ENCODE data around the gene NXPH2. TPM values are rescaled to one million over a fixed set of nuclear protein-coding genes. Genes with fewer than 3 reads are reported as not detected.

NXPH2 gene
- total and polyA plus RNA-seq, 2 donors (not counting 3 experiments of a cell fraction or from before 2014, with no cell fraction given): not detected

- Histone ChIP-seq H3K36me3 (ENCODE audit: control insufficient read depth in 2 of 2, extremely low read depth in 1 of 2, insufficient read depth in 2 of 2, low read length in 2 of 2) (no peaks in the 10 kb centered on the region), H4K20me1 (replicated peaks; ENCODE audit: control insufficient read depth, extremely low read depth, insufficient read depth, low read length) (no peaks in the 10 kb centered on the region), H3K27me3 (ENCODE audit: control insufficient read depth in 2 of 2, insufficient read depth in 2 of 2, low read length in 2 of 2) (no peaks in the 10 kb centered on the region), H3K9me3 (replicated peaks; ENCODE audit: control insufficient read depth, insufficient read depth, low read length) (no peaks in the 10 kb centered on the region), H3K9me1 (replicated peaks; ENCODE audit: control insufficient read depth, extremely low read depth, insufficient read depth, low read length) (no peaks in the 10 kb centered on the region), H3K27ac (ENCODE audit: insufficient read depth, low read depth, low read length) (no peak overlapping the region), H3K4me2 (ENCODE audit: insufficient read depth, low read length) (no peak overlapping the region), H2AFZ (ENCODE audit: low read depth, low read length) (no peak overlapping the region), H3K4me1 (ENCODE audit: control insufficient read depth, extremely low read depth, insufficient read depth, low read length) (no peaks in the 10 kb centered on the region), H3K4me3 (replicated peaks in 1 of 3; ENCODE audit: insufficient read depth in 1 of 3, low read depth in 1 of 3, low read length in 3 of 3) (no peak overlapping the region), H3K9ac (replicated peaks; ENCODE audit: extremely low read depth, insufficient read depth, low read length) (no peak overlapping the region), H3K79me2 (ENCODE audit: control insufficient read depth, insufficient read depth, low read length) (no peaks in the 10 kb centered on the region)
- DNase-seq (ENCODE audit: low read depth, low spot score): no peak
- intact Hi-C loops (cut with micrococcal nuclease): no loop called here
- ChIA-PET CTCF (interaction anchor here (1.5 to 1.8 kb wide), 2 partner anchors 9 to 952 kb away, joined by 4 to 8 read pairs; no protein-coding TSS in a partner anchor), POLR2A (no interaction called here)
- no peak for FAIRE-seq
- TF ChIP-seq MAX (IDR thresholded peaks at IDR 0.05; ENCODE audit: insufficient read depth, insufficient read length): no peak
- TF ChIP-seq GATA2 (IDR thresholded peaks at IDR 0.05; ENCODE audit: insufficient read depth, insufficient read length, low read depth, low read length): no peak
- no peak for TF ChIP-seq POLR2A (IDR thresholded peaks at IDR 0.05; ENCODE audit: low read depth, low read length)
- dilution Hi-C loops (cut with MboI; ENCODE audit: extremely low pct_ligation_motif_present, low sequenced_read_pairs): no loop called here
- BruUV-seq (replicated peaks): no TSS peak
Observed at GRCh38 chr2:138818556-138818955, 38.4 kb upstream of the NXPH2 start.

- ChIA-PET CTCF (interaction anchor here (0.5 to 2.0 kb wide), 8 partner anchors 11 to 948 kb away, joined by 3 to 8 read pairs (median 4); no protein-coding TSS in a partner anchor), POLR2A (no interaction called here)
- Histone ChIP-seq H3K9me1 (replicated peaks; ENCODE audit: control insufficient read depth, extremely low read depth, insufficient read depth, low read length) (no peaks in the 10 kb centered on the region), H4K20me1 (replicated peaks; ENCODE audit: control insufficient read depth, extremely low read depth, insufficient read depth, low read length) (no peaks in the 10 kb centered on the region), H3K4me1 (ENCODE audit: control insufficient read depth, extremely low read depth, insufficient read depth, low read length) (no peaks in the 10 kb centered on the region), H3K79me2 (ENCODE audit: control insufficient read depth, insufficient read depth, low read length) (no peaks in the 10 kb centered on the region), H3K4me3 (replicated peaks in 1 of 3; ENCODE audit: insufficient read depth in 1 of 3, low read depth in 1 of 3, low read length in 3 of 3) (no peak overlapping the region), H3K27me3 (ENCODE audit: control insufficient read depth in 2 of 2, insufficient read depth in 2 of 2, low read length in 2 of 2) (no peaks in the 10 kb centered on the region), H3K9me3 (replicated peaks; ENCODE audit: control insufficient read depth, insufficient read depth, low read length) (no peaks in the 10 kb centered on the region), H3K27ac (ENCODE audit: insufficient read depth, low read depth, low read length) (no peak overlapping the region), H3K9ac (replicated peaks; ENCODE audit: extremely low read depth, insufficient read depth, low read length) (no peak overlapping the region), H3K36me3 (ENCODE audit: control insufficient read depth in 2 of 2, extremely low read depth in 1 of 2, insufficient read depth in 2 of 2, low read length in 2 of 2) (no peaks in the 10 kb centered on the region), H3K4me2 (ENCODE audit: insufficient read depth, low read length) (no peak overlapping the region), H2AFZ (ENCODE audit: low read depth, low read length) (no peak overlapping the region)
- DNase-seq (ENCODE audit: low read depth, low spot score) (no peak), FAIRE-seq (no peak)
- BruUV-seq (replicated peaks): no TSS peak
- dilution Hi-C loops (cut with MboI; ENCODE audit: extremely low pct_ligation_motif_present, low sequenced_read_pairs) (no loop called here), intact Hi-C loops (cut with micrococcal nuclease) (no loop called here)
- no peak for TF ChIP-seq MYC (IDR thresholded peaks at IDR 0.05; ENCODE audit: low read depth, low read length)
- no peak for TF ChIP-seq EZH2 (IDR thresholded peaks at IDR 0.05; ENCODE audit: borderline replicate concordance, low read depth, low read length, severe bottlenecking)
- TF ChIP-seq FOS (IDR thresholded peaks at IDR 0.05; ENCODE audit: borderline replicate concordance, insufficient read depth, low read length): no peak
Observed at GRCh38 chr2:138814123-138814898, 34.1 kb upstream of the NXPH2 start.

All from endothelial cell of umbilical vein (primary cell).